GM10266 (cell line): Measurements from ENCODE around the gene CCKAR.

Source experiments
- DNase-seq: peaks from one replicate; pipeline ENCODE4 v3.0.0; 2012; ENCODE audit errors: extremely low spot score
- TF ChIP-seq, protein P1 (sequence below): IDR thresholded peaks from 2 replicates; pipeline ENCODE4 v1.5.1; 2012; ENCODE audit warnings: mild to moderate bottlenecking, low read depth; ENCODE audit not compliant: control insufficient read depth, insufficient read depth; ENCODE audit errors: missing control alignments

Gene CCKAR

DNA sequence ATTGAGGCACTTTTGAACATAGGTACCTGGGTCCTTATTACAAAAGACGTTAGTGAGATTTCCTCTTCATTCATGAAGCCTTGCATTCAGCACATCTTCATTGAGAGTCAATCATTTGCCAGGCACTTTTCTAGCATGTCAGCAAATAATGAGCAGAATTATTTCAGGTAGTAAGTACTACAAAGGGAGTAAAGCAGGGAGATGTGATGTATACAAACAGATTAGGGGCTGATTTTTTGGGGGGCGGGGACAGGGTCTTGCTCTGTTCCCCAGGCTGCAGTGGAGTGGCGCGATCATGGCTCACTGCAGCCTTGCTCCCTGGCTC is 638 bp upstream of the CCKAR start:
- TF ChIP-seq, protein P1, sequence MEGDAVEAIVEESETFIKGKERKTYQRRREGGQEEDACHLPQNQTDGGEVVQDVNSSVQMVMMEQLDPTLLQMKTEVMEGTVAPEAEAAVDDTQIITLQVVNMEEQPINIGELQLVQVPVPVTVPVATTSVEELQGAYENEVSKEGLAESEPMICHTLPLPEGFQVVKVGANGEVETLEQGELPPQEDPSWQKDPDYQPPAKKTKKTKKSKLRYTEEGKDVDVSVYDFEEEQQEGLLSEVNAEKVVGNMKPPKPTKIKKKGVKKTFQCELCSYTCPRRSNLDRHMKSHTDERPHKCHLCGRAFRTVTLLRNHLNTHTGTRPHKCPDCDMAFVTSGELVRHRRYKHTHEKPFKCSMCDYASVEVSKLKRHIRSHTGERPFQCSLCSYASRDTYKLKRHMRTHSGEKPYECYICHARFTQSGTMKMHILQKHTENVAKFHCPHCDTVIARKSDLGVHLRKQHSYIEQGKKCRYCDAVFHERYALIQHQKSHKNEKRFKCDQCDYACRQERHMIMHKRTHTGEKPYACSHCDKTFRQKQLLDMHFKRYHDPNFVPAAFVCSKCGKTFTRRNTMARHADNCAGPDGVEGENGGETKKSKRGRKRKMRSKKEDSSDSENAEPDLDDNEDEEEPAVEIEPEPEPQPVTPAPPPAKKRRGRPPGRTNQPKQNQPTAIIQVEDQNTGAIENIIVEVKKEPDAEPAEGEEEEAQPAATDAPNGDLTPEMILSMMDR = no peak
- DNase-seq = no peak

DNA sequence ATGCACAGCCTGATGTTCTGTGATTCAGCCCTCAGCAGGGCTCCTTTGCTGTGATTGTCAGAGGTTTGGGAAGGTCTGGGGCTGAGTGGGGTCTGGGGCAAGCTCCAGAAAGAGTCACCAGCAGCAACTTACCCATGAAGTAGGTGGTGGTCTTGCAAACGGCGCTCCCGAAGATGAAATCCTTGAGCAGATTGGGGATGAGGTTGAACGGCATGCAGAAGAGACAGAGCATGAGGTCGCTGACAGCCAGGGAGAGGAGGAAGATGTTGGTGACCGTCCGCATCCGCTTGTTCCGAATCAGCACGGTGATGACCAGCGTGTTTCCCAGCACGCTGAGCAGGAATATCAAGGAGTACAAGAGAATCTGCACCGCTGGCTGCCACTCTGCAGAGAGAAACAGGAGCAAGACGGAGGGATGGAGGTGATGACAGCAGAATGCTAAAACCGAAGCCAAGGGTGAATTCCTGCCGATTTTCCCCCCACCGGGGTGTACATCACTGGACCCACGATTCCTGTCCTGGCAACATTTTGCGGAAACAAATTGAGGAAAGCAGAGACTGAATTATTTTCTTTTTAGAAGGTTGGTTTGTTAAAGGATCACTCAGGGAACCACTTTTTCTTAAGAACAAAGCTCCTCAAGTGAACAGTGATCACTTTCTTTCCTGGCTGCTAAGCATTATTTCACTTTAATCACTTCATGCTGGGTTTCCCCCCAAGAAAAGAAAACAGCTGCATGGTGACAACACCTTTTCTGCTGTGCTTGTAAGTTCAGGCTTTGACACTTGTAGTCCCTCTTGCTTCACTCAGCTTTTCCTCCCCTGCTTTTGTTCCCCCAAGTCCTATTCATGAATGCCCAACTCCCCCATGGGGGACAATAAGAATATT is 941 bp downstream of the CCKAR start:
- no peak for DNase-seq
- TF ChIP-seq, protein P1 = no peak

DNA sequence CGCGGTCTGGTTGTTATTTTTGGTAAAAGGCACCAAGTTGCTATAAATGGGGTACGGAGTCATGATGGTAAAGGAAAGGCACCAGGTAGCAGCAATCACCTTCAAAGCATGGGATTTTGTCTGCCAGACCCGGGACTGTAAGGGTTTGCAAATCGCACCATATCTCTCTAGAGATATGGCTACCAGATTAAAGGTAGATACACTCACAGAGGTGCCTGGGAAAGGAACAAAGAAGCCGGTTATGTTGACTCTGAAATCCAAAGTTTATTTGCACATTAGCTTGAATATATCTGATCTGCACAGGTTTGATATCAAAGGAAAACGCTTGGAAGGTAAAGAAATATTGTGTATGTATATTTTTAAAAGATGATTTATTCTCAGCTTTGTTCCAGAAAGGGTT is 4.6 kb downstream of the CCKAR start:
- no peak for DNase-seq
- TF ChIP-seq, protein P1 = no peak

DNA sequence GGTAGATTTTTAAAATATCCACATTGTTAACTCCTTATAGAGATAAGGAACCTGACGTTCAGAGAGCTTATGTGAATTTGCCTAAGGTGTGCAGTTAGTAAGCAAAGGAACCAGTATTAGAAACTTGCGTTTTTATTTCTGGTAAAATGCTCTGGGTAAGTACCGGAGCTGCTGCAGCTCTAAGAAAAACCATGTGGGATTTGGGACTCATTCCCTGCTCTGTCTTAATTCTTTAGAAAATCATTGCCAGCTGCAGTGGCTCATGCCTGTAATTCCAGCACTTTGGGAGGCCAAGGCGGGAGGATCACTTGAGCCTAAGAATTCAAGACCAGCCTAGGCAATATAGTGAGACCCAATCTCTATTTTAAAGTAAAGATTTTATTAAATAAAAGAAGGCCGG is 5.8 kb downstream of the CCKAR start:
- no peak for DNase-seq
- TF ChIP-seq, protein P1 = no peak

DNA sequence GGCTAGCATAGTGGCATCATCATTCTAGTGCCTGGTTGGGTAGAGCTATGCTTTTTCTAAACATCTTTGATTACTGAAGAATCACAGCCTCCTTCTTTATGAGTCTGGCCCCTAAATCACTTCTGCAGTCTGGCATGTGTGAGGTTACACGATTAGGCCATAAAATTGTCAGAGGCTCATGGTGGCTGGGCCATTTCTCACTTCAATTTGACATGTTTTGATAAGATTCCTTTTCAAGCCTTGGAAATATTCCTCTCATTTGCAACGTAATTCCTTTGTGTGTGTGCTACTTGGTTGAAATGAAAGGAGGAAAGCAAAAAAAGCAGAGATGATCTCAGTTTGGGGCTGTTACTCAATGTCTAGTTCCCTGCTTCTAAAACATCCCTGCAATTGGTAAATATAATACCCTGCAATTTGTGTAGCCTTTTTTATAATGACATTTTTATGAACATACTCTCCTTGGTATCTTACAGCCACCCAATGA is 6.2 kb downstream of the CCKAR start:
- DNase-seq = no peak
- TF ChIP-seq, protein P1 = no peak

DNA sequence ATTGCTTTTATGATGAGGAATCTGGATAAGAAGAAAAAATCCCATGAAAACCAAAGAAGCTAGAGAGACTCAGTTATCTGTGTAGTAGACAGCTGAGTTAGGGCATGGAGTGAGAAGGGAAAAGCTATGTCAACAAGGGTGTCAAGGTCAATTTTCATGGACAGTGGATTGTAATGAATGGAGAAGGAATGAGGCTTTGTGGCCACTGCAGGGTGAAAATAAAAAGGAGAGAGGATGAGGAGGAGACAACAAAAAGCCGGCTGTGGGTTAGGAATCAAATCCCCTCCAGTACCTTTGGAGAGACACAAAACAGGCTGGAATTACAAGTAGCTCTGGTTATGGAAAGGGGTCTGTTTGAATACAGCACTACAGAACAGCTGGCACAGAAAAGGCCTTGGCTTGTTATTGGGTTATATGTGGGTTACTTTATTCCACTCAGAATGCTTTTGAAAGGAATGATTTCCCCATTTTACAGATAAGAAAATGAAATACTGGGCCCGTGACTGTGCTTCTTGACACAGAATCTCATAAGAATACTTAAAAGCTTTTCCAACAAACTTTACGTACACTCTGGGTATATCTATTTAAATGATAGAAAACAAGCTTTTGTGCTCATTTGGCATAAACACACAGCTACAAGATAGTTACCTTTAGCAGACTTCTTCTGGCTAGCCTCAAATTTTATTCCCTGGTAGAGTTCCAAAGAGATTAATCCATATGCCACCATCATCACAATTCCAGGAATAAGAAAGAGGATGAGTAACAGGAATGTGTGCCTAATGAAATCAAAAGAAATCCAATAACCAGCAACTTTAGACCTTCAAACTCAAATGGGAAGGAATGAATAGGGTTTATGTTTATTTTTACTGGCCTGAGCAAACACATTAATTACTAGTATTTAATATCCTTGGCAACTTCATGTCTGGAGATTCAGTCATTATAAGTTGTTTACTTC is 7.5 kb downstream of the CCKAR start:
- TF ChIP-seq, protein P1 = no peak
- DNase-seq = no peak
